Measurements from ENCODE around the gene TPRG1. TPM values are rescaled to one million over a fixed set of nuclear protein-coding genes. Genes with fewer than 3 reads are reported as not detected.

Gene TPRG1, protein sequence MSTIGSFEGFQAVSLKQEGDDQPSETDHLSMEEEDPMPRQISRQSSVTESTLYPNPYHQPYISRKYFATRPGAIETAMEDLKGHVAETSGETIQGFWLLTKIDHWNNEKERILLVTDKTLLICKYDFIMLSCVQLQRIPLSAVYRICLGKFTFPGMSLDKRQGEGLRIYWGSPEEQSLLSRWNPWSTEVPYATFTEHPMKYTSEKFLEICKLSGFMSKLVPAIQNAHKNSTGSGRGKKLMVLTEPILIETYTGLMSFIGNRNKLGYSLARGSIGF
- 0.08 TPM in 1 of 2 replicates, not detected in the other for total RNA-seq (2014; rRNA removed; shearing (Covaris generic))

GRCh38 chr3:189171707-189172106, at the start of gene TPRG1:
TSS of gene TPRG1 (plus strand) at chr3:189171971. CDS start at chr3:189207385, 35,414 bp downstream.

